ENCODE data around the gene OSM. TPM values are rescaled to one million over a fixed set of nuclear protein-coding genes. Genes with fewer than 3 reads are reported as not detected.

OSM gene
- total RNA-seq, 3 donors from 2014 or later: 1.3 to 2.5 (median 1.3) TPM

DNA sequence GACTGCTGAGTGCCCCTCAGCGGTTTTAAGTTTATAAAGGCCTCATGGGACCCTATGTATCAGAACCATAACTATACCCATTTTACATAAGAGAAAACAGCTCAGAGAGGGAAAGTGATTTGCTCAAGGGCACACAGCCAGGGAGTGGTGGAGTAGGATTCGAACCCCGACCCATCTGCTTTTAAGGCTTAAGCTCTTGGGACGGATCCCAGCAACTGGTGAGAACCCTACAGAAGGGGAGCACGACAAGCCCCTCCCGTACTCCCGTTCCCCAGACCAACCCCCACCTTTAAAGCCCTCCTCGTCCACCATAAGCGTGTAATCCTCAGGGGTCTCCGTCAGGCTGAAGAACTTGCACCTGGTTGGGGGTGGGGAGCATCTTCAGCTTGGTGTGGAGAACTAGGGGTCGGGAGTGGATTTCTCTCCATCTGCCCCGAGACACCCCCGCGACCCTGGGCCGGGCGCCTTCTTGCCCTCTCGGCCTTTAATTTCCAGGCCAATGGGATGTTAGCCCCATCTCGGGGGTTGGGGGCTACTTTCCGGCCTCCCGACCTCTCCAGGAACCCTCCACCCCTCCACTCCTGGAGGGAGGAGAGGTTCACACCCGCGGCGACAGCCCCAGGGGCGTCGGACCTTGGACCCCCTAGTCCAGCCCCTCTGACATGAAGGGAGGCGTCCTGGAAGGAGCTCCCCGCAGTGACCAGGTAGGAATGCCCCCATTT is 21.9 kb upstream of the OSM start:
- DNase-seq (ENCODE audit: low spot score in 2 of 2): no peak
- intact Hi-C loops (cut with DNase I; ENCODE audit: low total_unique reads): loop anchor here (1.0 kb wide), 2 partner anchors 33 to 103 kb away; no protein-coding TSS in a partner anchor
- no peaks in the 10 kb centered on the region for H3K36me3 ChIP-seq
- H3K27me3 ChIP-seq: no peaks in the 10 kb centered on the region
- peaks cover 16 to 28% of the 10 kb centered on the region in 2 donors for H3K4me1 ChIP-seq
- H3K4me3 ChIP-seq: peak overlapping the region; percentile 84 to 94 (median 92)
- TF ChIP-seq, protein P1, sequence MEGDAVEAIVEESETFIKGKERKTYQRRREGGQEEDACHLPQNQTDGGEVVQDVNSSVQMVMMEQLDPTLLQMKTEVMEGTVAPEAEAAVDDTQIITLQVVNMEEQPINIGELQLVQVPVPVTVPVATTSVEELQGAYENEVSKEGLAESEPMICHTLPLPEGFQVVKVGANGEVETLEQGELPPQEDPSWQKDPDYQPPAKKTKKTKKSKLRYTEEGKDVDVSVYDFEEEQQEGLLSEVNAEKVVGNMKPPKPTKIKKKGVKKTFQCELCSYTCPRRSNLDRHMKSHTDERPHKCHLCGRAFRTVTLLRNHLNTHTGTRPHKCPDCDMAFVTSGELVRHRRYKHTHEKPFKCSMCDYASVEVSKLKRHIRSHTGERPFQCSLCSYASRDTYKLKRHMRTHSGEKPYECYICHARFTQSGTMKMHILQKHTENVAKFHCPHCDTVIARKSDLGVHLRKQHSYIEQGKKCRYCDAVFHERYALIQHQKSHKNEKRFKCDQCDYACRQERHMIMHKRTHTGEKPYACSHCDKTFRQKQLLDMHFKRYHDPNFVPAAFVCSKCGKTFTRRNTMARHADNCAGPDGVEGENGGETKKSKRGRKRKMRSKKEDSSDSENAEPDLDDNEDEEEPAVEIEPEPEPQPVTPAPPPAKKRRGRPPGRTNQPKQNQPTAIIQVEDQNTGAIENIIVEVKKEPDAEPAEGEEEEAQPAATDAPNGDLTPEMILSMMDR (IDR thresholded peaks at IDR 0.05): no peak
- TF ChIP-seq POLR2AphosphoS5 (IDR thresholded peaks at IDR 0.05): no peak
- no peak for TF ChIP-seq POLR2A (IDR thresholded peaks at IDR 0.05)
- H3K27ac ChIP-seq: peak overlapping the region; percentile 96 to 98
- H3K9me3 ChIP-seq: no peaks in the 10 kb centered on the region

DNA sequence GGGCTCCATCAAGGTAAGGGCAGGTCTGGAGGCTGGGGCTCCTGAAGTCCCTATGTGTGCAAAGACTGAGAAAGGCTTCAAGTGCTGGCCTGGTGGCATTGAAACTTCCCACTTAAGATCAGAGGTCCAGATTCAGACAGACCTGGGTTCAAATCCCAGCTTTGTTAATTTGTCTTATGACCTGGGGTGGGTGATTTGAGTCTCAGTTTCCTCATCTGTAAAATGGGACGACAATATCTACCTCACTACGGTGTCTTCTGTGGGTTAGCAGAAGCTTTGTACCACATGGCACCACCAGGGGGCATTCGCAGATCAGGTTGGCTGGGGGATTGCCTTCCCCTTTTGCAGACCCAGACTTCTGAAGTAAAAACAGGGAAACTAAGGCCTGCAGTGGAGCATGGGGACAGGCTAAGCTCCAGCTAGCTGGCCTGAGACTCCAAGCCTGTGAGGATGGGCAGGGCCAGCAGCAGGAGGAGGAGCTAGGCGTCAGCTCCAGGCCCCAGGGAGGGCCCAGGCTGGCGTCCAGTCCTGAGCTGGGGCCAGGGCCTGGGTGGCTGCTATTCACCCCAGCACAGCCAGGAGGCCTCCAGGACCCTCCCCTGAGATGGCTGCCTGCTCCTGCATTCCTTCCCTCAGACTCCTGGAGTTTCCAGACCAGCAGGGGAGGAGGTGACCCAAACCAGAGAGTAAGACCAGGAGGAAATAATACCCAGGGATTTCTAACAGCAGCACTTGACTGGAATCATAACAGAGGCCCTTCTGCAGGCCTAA is 21.2 kb upstream of the OSM start:
- intact Hi-C loops (cut with DNase I; ENCODE audit: low total_unique reads): loop anchor here (1.0 kb wide), 1 partner anchor 103 kb away; no protein-coding TSS in a partner anchor

DNA sequence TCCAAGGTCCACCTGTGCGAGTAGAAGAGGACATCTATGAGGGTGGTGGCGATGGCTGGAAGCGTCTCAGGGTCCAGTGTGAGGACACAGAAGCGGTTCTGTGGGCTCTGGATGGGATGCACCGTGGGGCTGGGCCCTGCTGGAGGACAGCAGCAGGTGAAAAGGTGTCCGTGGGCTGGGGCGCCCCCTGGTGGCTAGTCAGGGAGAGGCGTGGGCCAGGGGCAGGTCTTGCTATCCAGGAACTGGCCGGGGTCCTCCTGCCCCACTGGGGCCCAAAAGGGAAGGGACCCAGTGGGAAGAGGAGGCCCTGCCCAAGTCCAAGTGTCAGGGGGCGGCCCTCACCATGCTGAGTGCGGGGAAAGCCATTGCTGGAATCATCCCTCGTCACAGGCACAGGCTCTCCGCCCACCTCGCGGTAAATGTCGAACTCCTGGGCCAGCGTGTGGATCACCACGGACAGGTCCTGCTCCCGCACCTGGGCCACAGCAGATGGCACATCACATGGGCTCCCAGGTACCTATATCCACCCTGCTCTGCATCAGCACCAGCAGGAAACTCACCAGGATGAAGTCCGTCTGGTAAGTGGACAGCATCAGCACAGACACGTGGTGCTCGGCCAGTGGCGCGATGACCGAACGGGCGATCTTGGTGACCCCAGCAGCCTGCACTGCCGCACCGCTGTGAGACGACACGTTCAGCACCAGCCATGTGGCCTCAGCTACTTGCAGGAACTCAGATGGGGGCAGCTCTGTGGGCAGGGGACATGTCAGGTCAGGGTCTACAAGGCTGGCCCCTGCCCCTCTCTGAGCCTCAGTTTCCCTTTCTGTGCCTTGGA is 20.4 kb upstream of the OSM start:
- intact Hi-C loops (cut with DNase I; ENCODE audit: low total_unique reads): no loop called here
- DNase-seq (ENCODE audit: low spot score in 2 of 2): peak; percentile 48 to 76
- peaks cover 16 to 28% of the 10 kb centered on the region in 2 donors for H3K4me1 ChIP-seq
- no peak overlapping the region for H3K27ac ChIP-seq
- no peaks in the 10 kb centered on the region for H3K9me3 ChIP-seq
- H3K36me3 ChIP-seq: no peaks in the 10 kb centered on the region
- no peaks in the 10 kb centered on the region for H3K27me3 ChIP-seq
- no peak for TF ChIP-seq POLR2A (IDR thresholded peaks at IDR 0.05)
- TF ChIP-seq, protein P1 (IDR thresholded peaks at IDR 0.05): peak; percentile 77 to 91 (median 88)
- no peak overlapping the region for H3K4me3 ChIP-seq

More for the DNA sequence above, 21.2 kb upstream of the OSM start:
- TF ChIP-seq POLR2AphosphoS5 (IDR thresholded peaks at IDR 0.05) (peak in 2 of 3 donors; percentile 32 to 67), POLR2A (IDR thresholded peaks at IDR 0.05) (peak; percentile 5)
- TF ChIP-seq, protein P1 (IDR thresholded peaks at IDR 0.05): peak; percentile 87 to 94 (median 88)
- Histone ChIP-seq H3K4me1 (peaks cover 16 to 28% of the 10 kb centered on the region in 2 donors), H3K27me3 (no peaks in the 10 kb centered on the region), H3K36me3 (no peaks in the 10 kb centered on the region), H3K9me3 (no peaks in the 10 kb centered on the region), H3K4me3 (peak overlapping the region; percentile 84 to 94 (median 92)), H3K27ac (peak overlapping the region; percentile 96 to 98)
- DNase-seq (ENCODE audit: low spot score in 2 of 2): peak; percentile 83 to 86

DNA sequence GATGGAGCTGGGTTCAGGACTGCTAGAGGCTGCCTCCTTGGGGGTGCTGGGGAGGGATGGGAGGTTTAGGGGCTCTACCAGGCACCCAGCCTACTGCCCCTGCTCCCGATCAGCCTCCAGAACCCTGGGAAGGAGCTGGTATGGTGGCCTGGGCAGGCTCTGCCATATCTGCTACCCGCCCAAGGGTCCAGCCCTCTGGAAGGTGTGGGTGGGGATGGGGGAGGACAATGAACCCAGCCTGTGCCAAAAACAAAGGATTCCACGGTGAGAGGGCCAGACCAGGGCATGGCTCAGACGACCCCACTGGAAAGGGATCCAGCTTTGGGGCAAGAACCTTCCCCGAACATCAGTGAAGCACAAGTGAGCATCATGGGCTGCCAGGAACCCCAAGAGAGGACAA is 19.7 kb upstream of the OSM start:
- intact Hi-C loops (cut with DNase I; ENCODE audit: low total_unique reads): no loop called here
- no peak for TF ChIP-seq POLR2AphosphoS5 (IDR thresholded peaks at IDR 0.05)
- TF ChIP-seq, protein P1 (IDR thresholded peaks at IDR 0.05): no peak
- TF ChIP-seq POLR2A (IDR thresholded peaks at IDR 0.05): no peak
- no peak for DNase-seq (ENCODE audit: low spot score in 2 of 2)
- no peaks in the 10 kb centered on the region for H3K36me3 ChIP-seq
- peaks cover 13 to 22% of the 10 kb centered on the region in 2 donors for H3K4me1 ChIP-seq
- H3K27ac ChIP-seq: no peak overlapping the region
- no peaks in the 10 kb centered on the region for H3K27me3 ChIP-seq
- H3K9me3 ChIP-seq: no peaks in the 10 kb centered on the region
- H3K4me3 ChIP-seq: no peak overlapping the region
